Progenitor cell of endocrine pancreas (in vitro differentiated cells): ENCODE results near the gene STK26. TPM values are rescaled to one million over a fixed set of nuclear protein-coding genes. Genes with fewer than 3 reads are reported as not detected.

ENCODE experiments used
- DNase-seq: peaks from one replicate; pipeline ENCODE4 v3.0.0; 2021; ENCODE audit warnings: low spot score; ENCODE audit not compliant: unreplicated experiment
- H3K27ac Mint-ChIP-seq: 2 replicates; pipeline ENCODE4 v1.8.0; 2021; ENCODE audit warnings: mild to moderate bottlenecking, moderate library complexity, mixed read lengths
- H3K27me3 Mint-ChIP-seq: 2 replicates; pipeline ENCODE4 v1.8.0; 2021; ENCODE audit warnings: mixed read lengths
- H3K36me3 Mint-ChIP-seq: 2 replicates; pipeline ENCODE4 v1.8.0; 2022; ENCODE audit warnings: mixed read lengths; ENCODE audit not compliant: insufficient read depth
- H3K4me1 Mint-ChIP-seq: 2 replicates; pipeline ENCODE4 v1.8.0; 2021; ENCODE audit warnings: low read depth, mixed read lengths
- H3K4me3 Mint-ChIP-seq: 2 replicates; pipeline ENCODE4 v1.8.0; 2021; ENCODE audit warnings: low read depth, mild to moderate bottlenecking, moderate library complexity, mixed read lengths
- H3K9me3 Mint-ChIP-seq: 2 replicates; pipeline ENCODE4 v1.8.0; 2021; ENCODE audit warnings: low read depth, mixed read lengths
- CTCF ChIP-seq: fragments of 200-600 bp; sonication (generic); IDR thresholded peaks from one replicate; pipeline ENCODE4 v1.5.0; 2021; ENCODE audit warnings: antibody characterized with exemption, mild to moderate bottlenecking; ENCODE audit not compliant: unreplicated experiment
- total RNA-seq: library from RNA; stranded (reverse); gene quantifications from 2 replicates; pipeline ENCODE4 v1.2.1, GENCODE V29; 2021

STK26 gene
- total RNA-seq, 1 donor from 2014 or later = 65.2 TPM

GRCh38 chrX:132114607-132115006 lies 91.5 kb downstream of the STK26 start:
- Mint-ChIP-seq H3K9me3 (no peaks in the 10 kb centered on the region), H3K36me3 (no peaks in the 10 kb centered on the region), H3K4me1 (peaks cover 8% of the 10 kb centered on the region), H3K4me3 (no peak overlapping the region), H3K27ac (no peak overlapping the region), H3K27me3 (peaks cover 4% of the 10 kb centered on the region)
- DNase-seq = no peak
- no peak for TF ChIP-seq CTCF

- DNase-seq = no peak
- no peaks in the 10 kb centered on the region for H3K9me3 Mint-ChIP-seq
- H3K4me3 Mint-ChIP-seq = no peak overlapping the region
- no peaks in the 10 kb centered on the region for H3K36me3 Mint-ChIP-seq
- TF ChIP-seq CTCF = no peak
- no peak overlapping the region for H3K27ac Mint-ChIP-seq
- peaks cover under 1% of the 10 kb centered on the region for H3K27me3 Mint-ChIP-seq
- peaks cover 16% of the 10 kb centered on the region for H3K4me1 Mint-ChIP-seq
Observed at GRCh38 chrX:132115792-132116191, 92.7 kb downstream of the STK26 start.

GRCh38 chrX:132118358-132118757 lies 95.3 kb downstream of the STK26 start:
- Mint-ChIP-seq H3K27me3 (no peaks in the 10 kb centered on the region), H3K9me3 (peaks cover 2% of the 10 kb centered on the region), H3K36me3 (no peaks in the 10 kb centered on the region), H3K4me3 (no peak overlapping the region), H3K4me1 (peaks cover 16% of the 10 kb centered on the region), H3K27ac (peak overlapping the region; percentile 13)
- TF ChIP-seq CTCF = no peak
- DNase-seq = no peak

- no peaks in the 10 kb centered on the region for H3K36me3 Mint-ChIP-seq
- no peaks in the 10 kb centered on the region for H3K27me3 Mint-ChIP-seq
- H3K9me3 Mint-ChIP-seq = peaks cover 2% of the 10 kb centered on the region
- H3K27ac Mint-ChIP-seq = peak overlapping the region; percentile 20
- TF ChIP-seq CTCF = no peak
- H3K4me3 Mint-ChIP-seq = no peak overlapping the region
- peaks cover 13% of the 10 kb centered on the region for H3K4me1 Mint-ChIP-seq
- DNase-seq = no peak
Observed at GRCh38 chrX:132119283-132119682, 96.2 kb downstream of the STK26 start.

- H3K4me1 Mint-ChIP-seq = peaks cover 13% of the 10 kb centered on the region
- peak overlapping the region; percentile 70 for H3K27ac Mint-ChIP-seq
- DNase-seq = no peak
- no peaks in the 10 kb centered on the region for H3K36me3 Mint-ChIP-seq
- H3K27me3 Mint-ChIP-seq = no peaks in the 10 kb centered on the region
- no peak overlapping the region for H3K4me3 Mint-ChIP-seq
- peaks cover 2% of the 10 kb centered on the region for H3K9me3 Mint-ChIP-seq
- TF ChIP-seq CTCF = no peak
Observed at GRCh38 chrX:132119821-132120515, 96.9 kb downstream of the STK26 start.
